ENCODE data around the gene PSMG4.

- TF ChIP-seq CTCF (conservative IDR thresholded peaks at IDR 0.05 in 1 of 2, IDR thresholded peaks at IDR 0.05 in 1 of 2; ENCODE audit: extremely low read depth in 1 of 2, insufficient read depth in 1 of 2, low read depth in 1 of 2, low read length in 2 of 2) = no peak
- no peak for TF ChIP-seq EZH2 (IDR thresholded peaks at IDR 0.05; ENCODE audit: borderline replicate concordance, low read length)
These were observed 49.4 kb downstream of the PSMG4 start for GRCh38 chr6:3308106-3308505.
